HEK293 (cell line): ENCODE measurements around the gene LZIC.

Experiments used
- CTCF ChIA-PET: fragments of 350-600 bp; formaldehyde crosslinking; extraction: SDS; loops from one replicate; lab custom pipeline; 2021; ENCODE audit warnings: antibody characterized with exemption; lab: Yijun Ruan, JAX
- POLR2A ChIA-PET: fragments of 300-600 bp; formaldehyde crosslinking; extraction: SDS; loops from one replicate; lab custom pipeline; 2020; ENCODE audit warnings: antibody characterized with exemption, inconsistent platforms; lab: Yijun Ruan, JAX
- H3K27ac ChIP-seq: fragments of 200-500 bp; sonication (Bioruptor generic); 2 replicates; pipeline ENCODE4 v1.5.1; 2014; ENCODE audit warnings: low read depth, low read length, control low read depth, inconsistent platforms; ENCODE audit errors: extremely low read depth
- H3K36me3 ChIP-seq, 2 experiments: fragments of 200-500 bp in 1 of 2; sonication (Bioruptor generic) in 1 of 2; 1 replicate in 1 of 2; 2 replicates in 1 of 2; pipeline ENCODE4 v1.5.1; 2014 to 2017; ENCODE audit warnings: inconsistent platforms in 2 of 2, low read length in 2 of 2; ENCODE audit not compliant: control insufficient read depth in 2 of 2, insufficient read depth in 1 of 2
- H3K4me1 ChIP-seq: fragments of 200-500 bp; sonication (Bioruptor generic); 2 replicates; pipeline ENCODE4 v1.5.1; 2014; ENCODE audit warnings: mild to moderate bottlenecking, low read length, inconsistent platforms; ENCODE audit not compliant: control insufficient read depth, insufficient read depth
- H3K4me3 ChIP-seq: 2 replicates; pipeline ENCODE4 v1.5.1; 2011; ENCODE audit warnings: low read depth, mild to moderate bottlenecking, control low read depth, low read length, moderate library complexity
- H3K9me3 ChIP-seq: fragments of 200-500 bp; sonication (Bioruptor generic); 2 replicates; pipeline ENCODE4 v1.5.1; 2014; ENCODE audit warnings: low read depth, low read length, inconsistent platforms; ENCODE audit not compliant: control insufficient read depth, insufficient read depth
- GLIS1 ChIP-seq: fragments of 450-650 bp; formaldehyde crosslinking; IDR thresholded peaks from 2 replicates; pipeline ENCODE4 v1.5.1; 2016; ENCODE audit warnings: missing biosample characterization, missing genetic modification characterization
- KLF10 ChIP-seq: fragments of 450-650 bp; IDR thresholded peaks from 2 replicates; pipeline ENCODE4 v1.5.1; 2018; ENCODE audit warnings: missing biosample characterization, mild to moderate bottlenecking, missing genetic modification characterization
- PRDM1 ChIP-seq: fragments of 450-650 bp; formaldehyde crosslinking; IDR thresholded peaks from 2 replicates; pipeline ENCODE4; 2016; ENCODE audit warnings: missing biosample characterization, missing genetic modification characterization
- ZIC2 ChIP-seq: fragments of 450-650 bp; formaldehyde crosslinking; IDR thresholded peaks from 2 replicates; pipeline ENCODE4 v1.5.1; 2016; ENCODE audit warnings: missing biosample characterization, missing genetic modification characterization
- ZNF174 ChIP-seq: fragments of 450-650 bp; formaldehyde crosslinking; IDR thresholded peaks from 2 replicates; pipeline ENCODE4 v1.5.0; 2017; ENCODE audit warnings: missing biosample characterization, mild to moderate bottlenecking, missing genetic modification characterization
- ZNF24 ChIP-seq: fragments of 450-650 bp; formaldehyde crosslinking; IDR thresholded peaks from 2 replicates; pipeline ENCODE4 v1.5.1; 2016; ENCODE audit warnings: missing biosample characterization, missing genetic modification characterization
- ZNF404 ChIP-seq: fragments of 450-650 bp; formaldehyde crosslinking; IDR thresholded peaks from 2 replicates; pipeline ENCODE4 v1.5.1; 2017; ENCODE audit warnings: missing biosample characterization, missing genetic modification characterization
- ZNF544 ChIP-seq: fragments of 450-650 bp; formaldehyde crosslinking; IDR thresholded peaks from 2 replicates; pipeline ENCODE4 v1.5.0; 2017; ENCODE audit warnings: missing biosample characterization, missing genetic modification characterization
- ZNF654 ChIP-seq: fragments of 450-650 bp; formaldehyde crosslinking; IDR thresholded peaks from 2 replicates; pipeline ENCODE4 v1.5.1; 2016; ENCODE audit warnings: low read depth, missing biosample characterization, missing genetic modification characterization
- ZNF664 ChIP-seq: fragments of 450-650 bp; formaldehyde crosslinking; IDR thresholded peaks from 2 replicates; pipeline ENCODE4 v1.5.1; 2016; ENCODE audit warnings: missing biosample characterization, missing genetic modification characterization
- ZNF777 ChIP-seq: fragments of 450-650 bp; formaldehyde crosslinking; IDR thresholded peaks from 2 replicates; pipeline ENCODE4 v1.5.1; 2017; ENCODE audit warnings: missing biosample characterization, missing genetic modification characterization, borderline replicate concordance
- TF ChIP-seq, protein P1 (sequence below): fragments of 450-650 bp; formaldehyde crosslinking; IDR thresholded peaks from 2 replicates; pipeline ENCODE4 v1.5.1; 2016; ENCODE audit warnings: missing biosample characterization, missing genetic modification characterization
- TF ChIP-seq, protein P2 (sequence below): fragments of 450-650 bp; formaldehyde crosslinking; IDR thresholded peaks from 2 replicates; pipeline ENCODE4 v1.5.1; 2016; ENCODE audit warnings: missing biosample characterization, missing genetic modification characterization
- TF ChIP-seq, protein P3 (sequence below): fragments of 450-650 bp; formaldehyde crosslinking; IDR thresholded peaks from 2 replicates; pipeline ENCODE4 v1.5.1; 2016; ENCODE audit warnings: missing biosample characterization, missing genetic modification characterization
- TF ChIP-seq, protein P4 (sequence below): fragments of 450-650 bp; formaldehyde crosslinking; IDR thresholded peaks from 2 replicates; pipeline ENCODE4; 2016; ENCODE audit warnings: missing biosample characterization, missing genetic modification characterization

Gene LZIC

DNA sequence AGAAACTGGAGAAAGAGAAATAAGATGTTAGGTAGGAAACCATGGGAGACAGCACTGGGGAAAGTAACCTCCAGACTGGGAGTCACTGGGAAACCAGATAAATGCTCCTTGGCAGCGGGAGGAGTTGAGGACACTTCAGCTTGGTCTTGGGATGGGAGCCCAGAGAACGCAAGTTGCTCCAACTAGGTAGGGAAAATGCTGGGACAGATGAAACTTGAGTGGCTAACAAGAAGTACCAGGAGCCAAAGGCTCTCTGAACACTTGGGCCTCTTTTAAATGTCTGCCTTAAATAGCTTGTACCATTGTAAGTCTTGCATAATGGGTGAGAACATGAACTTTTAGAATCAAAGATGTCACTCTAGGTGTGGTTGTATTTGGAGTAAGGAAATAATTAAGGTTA, 3.1 kb upstream of the LZIC start (continued):
- TF ChIP-seq ZNF777 (tag by site-specific recombination) (no peak), KLF10 (tag by site-specific recombination) (no peak), ZNF404 (tag by site-specific recombination) (no peak)
- TF ChIP-seq, protein P1, sequence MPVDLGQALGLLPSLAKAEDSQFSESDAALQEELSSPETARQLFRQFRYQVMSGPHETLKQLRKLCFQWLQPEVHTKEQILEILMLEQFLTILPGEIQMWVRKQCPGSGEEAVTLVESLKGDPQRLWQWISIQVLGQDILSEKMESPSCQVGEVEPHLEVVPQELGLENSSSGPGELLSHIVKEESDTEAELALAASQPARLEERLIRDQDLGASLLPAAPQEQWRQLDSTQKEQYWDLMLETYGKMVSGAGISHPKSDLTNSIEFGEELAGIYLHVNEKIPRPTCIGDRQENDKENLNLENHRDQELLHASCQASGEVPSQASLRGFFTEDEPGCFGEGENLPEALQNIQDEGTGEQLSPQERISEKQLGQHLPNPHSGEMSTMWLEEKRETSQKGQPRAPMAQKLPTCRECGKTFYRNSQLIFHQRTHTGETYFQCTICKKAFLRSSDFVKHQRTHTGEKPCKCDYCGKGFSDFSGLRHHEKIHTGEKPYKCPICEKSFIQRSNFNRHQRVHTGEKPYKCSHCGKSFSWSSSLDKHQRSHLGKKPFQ (tag by site-specific recombination): no peak
- TF ChIP-seq, all 188 proteins: peak for 0

DNA sequence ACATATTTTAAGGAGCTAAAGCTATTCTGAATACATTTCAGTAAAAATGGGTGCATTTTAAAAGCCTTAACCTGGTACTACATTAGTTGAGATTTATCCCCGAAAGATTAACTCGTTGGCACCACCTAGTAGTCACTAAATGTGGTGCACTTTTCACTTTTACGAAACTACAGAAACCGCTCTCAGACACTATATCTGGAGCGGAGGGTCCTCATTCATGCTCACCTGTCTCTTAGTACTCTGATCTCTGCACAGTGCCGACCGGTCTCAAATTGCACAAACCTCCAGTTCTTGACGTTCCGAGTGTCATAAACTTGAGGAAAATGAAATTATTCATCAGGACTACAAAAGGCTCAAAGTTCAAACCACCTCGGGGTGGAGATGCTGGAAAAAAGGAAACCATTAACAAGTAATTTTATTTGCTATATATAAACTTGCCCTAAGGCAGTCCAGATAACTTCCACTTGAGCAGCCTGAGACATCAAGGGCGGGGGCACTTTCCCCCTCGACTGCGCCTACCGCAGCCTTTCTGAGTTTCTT, 722 bp downstream of the LZIC start:
- Histone ChIP-seq H3K36me3 (peaks cover 3 to 23% of the 10 kb centered on the region in 2 experiments; a peak in 2 of 3 replicates), H3K27ac (peak overlapping the region; percentile 69), H3K4me1 (no peaks in the 10 kb centered on the region), H3K4me3 (peak overlapping the region; percentile 89), H3K9me3 (no peaks in the 10 kb centered on the region)
- POLR2A ChIA-PET: interaction anchor here (0.9 to 2.7 kb wide), 10 partner anchors 10 to 345 kb away, joined by 3 to 26 read pairs (median 4); partner anchors contain the start of genes KIF1B and UBE4B
- CTCF ChIA-PET: interaction anchor here (0.6 to 3.2 kb wide), 15 partner anchors 9 to 230 kb away, joined by 3 to 24 read pairs (median 5); no protein-coding TSS in a partner anchor
- TF ChIP-seq, protein P2, sequence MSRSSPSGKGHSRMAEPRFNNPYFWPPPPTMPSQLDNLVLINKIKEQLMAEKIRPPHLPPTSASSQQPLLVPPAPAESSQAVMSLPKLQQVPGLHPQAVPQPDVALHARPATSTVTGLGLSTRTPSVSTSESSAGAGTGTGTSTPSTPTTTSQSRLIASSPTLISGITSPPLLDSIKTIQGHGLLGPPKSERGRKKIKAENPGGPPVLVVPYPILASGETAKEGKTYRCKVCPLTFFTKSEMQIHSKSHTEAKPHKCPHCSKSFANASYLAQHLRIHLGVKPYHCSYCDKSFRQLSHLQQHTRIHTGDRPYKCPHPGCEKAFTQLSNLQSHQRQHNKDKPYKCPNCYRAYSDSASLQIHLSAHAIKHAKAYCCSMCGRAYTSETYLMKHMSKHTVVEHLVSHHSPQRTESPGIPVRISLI: no peak
- 0 out of 2 replicates have a peak, but pooled peaks have one; percentile 7 for TF ChIP-seq PRDM1 (tag by site-specific recombination)
- TF ChIP-seq ZNF664 (tag by site-specific recombination): peak; percentile 97
- TF ChIP-seq ZNF654: peak; percentile 32; the same call in 1 of the 2 replicates
- TF ChIP-seq ZNF544 (tag by site-specific recombination): no peak

DNA sequence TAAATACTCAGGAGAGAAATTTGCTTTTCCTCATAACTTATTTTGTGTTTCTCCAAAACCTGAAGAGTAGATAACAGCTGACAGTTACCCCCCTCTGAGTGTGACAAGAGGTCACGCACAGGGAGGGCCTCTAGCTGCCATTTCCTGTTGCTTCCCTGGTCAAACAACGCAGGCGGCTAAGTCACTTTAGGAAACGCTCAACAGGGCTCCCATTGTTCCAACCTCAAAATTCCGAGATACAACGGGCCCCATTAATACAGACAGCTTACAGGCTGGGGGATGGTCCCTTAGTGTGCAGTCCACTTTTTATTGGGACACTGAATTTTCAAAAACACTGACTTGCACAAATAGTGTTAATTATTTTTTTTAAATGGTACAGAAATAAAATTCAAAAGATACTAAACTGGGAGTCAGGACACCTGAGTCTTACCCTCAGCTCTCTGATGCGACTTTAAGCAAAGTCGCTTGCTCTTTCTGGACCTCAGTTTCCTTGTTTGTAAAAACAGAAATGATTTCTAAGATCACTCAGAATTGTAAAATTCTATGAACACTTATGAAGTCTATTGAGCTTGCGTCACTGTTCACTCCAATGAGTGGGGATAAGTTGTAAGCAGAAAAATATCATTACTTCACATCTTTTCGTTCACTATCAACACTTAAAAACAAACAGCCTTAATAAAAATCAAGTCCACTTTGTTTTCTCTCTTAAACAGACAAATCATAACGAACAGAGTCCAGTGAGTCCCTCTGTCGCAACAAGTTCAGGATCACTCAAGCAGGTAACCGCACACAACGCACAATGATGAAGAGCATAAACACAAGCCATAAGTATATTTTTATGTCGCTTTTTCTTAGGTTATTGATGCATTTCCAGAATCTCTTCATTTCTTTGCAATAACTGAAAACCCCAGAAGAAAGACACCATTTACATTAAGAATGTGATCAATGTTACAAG, 13.5 kb downstream of the LZIC start:
- H3K27ac ChIP-seq: no peak overlapping the region
- H3K9me3 ChIP-seq: no peaks in the 10 kb centered on the region
- H3K4me3 ChIP-seq: no peak overlapping the region
- CTCF ChIA-PET: interaction anchor here (2.3 to 5.0 kb wide), 2 partner anchors 13 to 20 kb away, joined by 13 to 24 read pairs; partner anchors contain the start of genes LZIC and NMNAT1
- TF ChIP-seq GLIS1 (tag by site-specific recombination): peak; percentile 34; the same call in 1 of the 2 replicates
- TF ChIP-seq ZNF174 (tag by site-specific recombination): no peak
- TF ChIP-seq ZIC2 (tag by site-specific recombination): peak; percentile 60
- TF ChIP-seq, protein P3, sequence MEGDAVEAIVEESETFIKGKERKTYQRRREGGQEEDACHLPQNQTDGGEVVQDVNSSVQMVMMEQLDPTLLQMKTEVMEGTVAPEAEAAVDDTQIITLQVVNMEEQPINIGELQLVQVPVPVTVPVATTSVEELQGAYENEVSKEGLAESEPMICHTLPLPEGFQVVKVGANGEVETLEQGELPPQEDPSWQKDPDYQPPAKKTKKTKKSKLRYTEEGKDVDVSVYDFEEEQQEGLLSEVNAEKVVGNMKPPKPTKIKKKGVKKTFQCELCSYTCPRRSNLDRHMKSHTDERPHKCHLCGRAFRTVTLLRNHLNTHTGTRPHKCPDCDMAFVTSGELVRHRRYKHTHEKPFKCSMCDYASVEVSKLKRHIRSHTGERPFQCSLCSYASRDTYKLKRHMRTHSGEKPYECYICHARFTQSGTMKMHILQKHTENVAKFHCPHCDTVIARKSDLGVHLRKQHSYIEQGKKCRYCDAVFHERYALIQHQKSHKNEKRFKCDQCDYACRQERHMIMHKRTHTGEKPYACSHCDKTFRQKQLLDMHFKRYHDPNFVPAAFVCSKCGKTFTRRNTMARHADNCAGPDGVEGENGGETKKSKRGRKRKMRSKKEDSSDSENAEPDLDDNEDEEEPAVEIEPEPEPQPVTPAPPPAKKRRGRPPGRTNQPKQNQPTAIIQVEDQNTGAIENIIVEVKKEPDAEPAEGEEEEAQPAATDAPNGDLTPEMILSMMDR (tag by site-specific recombination): no peak
- TF ChIP-seq, protein P4, sequence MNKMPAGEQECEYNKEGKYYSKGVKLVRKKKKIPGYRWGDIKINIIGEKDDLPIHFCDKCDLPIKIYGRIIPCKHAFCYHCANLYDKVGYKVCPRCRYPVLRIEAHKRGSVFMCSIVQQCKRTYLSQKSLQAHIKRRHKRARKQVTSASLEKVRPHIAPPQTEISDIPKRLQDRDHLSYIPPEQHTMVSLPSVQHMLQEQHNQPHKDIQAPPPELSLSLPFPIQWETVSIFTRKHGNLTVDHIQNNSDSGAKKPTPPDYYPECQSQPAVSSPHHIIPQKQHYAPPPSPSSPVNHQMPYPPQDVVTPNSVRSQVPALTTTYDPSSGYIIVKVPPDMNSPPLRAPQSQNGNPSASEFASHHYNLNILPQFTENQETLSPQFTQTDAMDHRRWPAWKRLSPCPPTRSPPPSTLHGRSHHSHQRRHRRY (tag by site-specific recombination): no peak
- TF ChIP-seq ZNF24: no peak
- TF ChIP-seq, all 188 proteins: peak for 2
- Histone ChIP-seq H3K4me1 (no peaks in the 10 kb centered on the region), H3K36me3 (peaks cover 23 to 43% of the 10 kb centered on the region in 2 experiments)
- POLR2A ChIA-PET: interaction anchor here (0.7 to 1.1 kb wide), 2 partner anchors 13 to 103 kb away, joined by 3 read pairs; partner anchors contain the start of genes LZIC, NMNAT1 and UBE4B
